ENCODE data around the gene COL4A3. TPM values are rescaled to one million over a fixed set of nuclear protein-coding genes. Genes with fewer than 3 reads are reported as not detected.

Gene COL4A3
- total RNA-seq, 1 donor from 2014 or later = 33.6 TPM

DNA sequence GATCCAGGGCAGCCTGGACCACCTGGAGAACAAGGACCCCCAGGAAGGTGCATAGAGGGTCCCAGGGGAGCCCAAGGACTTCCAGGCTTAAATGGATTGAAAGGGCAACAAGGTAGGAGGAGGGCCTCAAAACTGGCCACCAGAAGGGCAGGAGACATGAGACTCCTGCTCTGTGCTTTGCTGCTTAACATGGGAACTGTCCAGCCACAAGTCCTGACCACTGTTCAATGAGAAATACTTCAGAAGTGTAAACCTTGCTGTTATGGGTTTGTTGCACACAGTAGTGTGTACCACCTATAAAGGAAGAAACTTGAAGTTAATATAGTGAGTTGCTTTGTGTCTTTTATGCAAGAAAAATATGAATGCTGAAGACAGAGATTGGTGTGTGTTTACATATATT lies 116.5 kb downstream of the COL4A3 start:
- Histone ChIP-seq H3K4me3 (no peak overlapping the region), H3K27me3 (ENCODE audit: low read depth) (no peaks in the 10 kb centered on the region), H3K36me3 (no peaks in the 10 kb centered on the region), H3K4me1 (no peaks in the 10 kb centered on the region), H3K9me3 (no peaks in the 10 kb centered on the region), H3K27ac (no peak overlapping the region)
- TF ChIP-seq, protein P1, sequence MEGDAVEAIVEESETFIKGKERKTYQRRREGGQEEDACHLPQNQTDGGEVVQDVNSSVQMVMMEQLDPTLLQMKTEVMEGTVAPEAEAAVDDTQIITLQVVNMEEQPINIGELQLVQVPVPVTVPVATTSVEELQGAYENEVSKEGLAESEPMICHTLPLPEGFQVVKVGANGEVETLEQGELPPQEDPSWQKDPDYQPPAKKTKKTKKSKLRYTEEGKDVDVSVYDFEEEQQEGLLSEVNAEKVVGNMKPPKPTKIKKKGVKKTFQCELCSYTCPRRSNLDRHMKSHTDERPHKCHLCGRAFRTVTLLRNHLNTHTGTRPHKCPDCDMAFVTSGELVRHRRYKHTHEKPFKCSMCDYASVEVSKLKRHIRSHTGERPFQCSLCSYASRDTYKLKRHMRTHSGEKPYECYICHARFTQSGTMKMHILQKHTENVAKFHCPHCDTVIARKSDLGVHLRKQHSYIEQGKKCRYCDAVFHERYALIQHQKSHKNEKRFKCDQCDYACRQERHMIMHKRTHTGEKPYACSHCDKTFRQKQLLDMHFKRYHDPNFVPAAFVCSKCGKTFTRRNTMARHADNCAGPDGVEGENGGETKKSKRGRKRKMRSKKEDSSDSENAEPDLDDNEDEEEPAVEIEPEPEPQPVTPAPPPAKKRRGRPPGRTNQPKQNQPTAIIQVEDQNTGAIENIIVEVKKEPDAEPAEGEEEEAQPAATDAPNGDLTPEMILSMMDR (IDR thresholded peaks at IDR 0.05) = no peak
- ATAC-seq (no peak), DNase-seq (no peak)
- intact Hi-C loops (cut with DNase I) = no loop called here

DNA sequence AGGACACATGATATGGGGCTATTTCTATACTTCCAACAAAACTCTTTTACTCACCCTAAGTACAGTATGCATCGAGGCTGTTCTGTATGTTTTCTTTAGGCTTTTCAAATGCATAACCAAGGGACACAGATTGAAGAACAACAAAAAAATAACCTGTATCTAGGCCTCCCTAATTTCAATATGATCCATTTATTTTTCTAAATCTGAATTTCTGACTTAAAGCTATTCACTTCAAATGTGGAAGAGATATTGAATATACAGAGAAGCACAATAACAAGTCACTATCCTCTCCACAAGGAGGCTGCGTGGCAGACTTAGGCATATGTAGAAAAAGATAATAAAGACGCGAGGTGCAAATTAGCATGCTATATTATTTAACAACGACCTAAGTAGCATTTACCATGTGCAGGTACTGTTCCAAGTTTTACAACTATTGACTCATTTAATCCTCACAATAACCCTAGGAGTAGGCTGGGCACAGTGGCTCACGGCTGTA lies 121.4 kb downstream of the COL4A3 start:
- no peak for DNase-seq
- H3K9me3 ChIP-seq = no peaks in the 10 kb centered on the region
- H3K36me3 ChIP-seq = no peaks in the 10 kb centered on the region
- intact Hi-C loops (cut with DNase I) = no loop called here
- no peaks in the 10 kb centered on the region for H3K4me1 ChIP-seq
- no peak for ATAC-seq
- TF ChIP-seq, protein P1 (IDR thresholded peaks at IDR 0.05) = no peak
- no peak overlapping the region for H3K27ac ChIP-seq
- H3K27me3 ChIP-seq (ENCODE audit: low read depth) = no peaks in the 10 kb centered on the region
- no peak overlapping the region for H3K4me3 ChIP-seq

DNA sequence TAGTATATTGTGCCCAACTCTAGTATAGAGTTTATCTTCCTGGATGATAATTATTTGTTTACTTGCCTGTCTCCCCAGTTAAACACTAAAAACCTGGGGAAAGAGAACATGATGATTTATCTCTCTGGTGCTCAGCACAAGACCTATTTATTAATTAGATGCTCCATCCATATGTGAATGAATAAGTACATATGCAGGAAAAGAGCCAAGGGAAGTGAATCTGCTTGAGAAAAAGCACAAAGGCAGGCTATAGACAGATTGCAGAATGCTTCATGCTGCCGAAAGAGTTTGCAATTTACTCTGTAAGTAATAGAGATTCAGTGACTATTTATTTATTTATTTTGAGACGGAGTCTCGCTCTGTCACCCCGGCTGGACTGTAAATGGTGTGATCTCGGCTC lies 123.3 kb downstream of the COL4A3 start:
- Histone ChIP-seq H3K9me3 (no peaks in the 10 kb centered on the region), H3K4me1 (no peaks in the 10 kb centered on the region), H3K27ac (no peak overlapping the region), H3K27me3 (ENCODE audit: low read depth) (no peaks in the 10 kb centered on the region), H3K36me3 (no peaks in the 10 kb centered on the region), H3K4me3 (no peak overlapping the region)
- TF ChIP-seq, protein P1 (IDR thresholded peaks at IDR 0.05) = no peak
- intact Hi-C loops (cut with DNase I) = no loop called here
- DNase-seq (no peak), ATAC-seq (no peak)

DNA sequence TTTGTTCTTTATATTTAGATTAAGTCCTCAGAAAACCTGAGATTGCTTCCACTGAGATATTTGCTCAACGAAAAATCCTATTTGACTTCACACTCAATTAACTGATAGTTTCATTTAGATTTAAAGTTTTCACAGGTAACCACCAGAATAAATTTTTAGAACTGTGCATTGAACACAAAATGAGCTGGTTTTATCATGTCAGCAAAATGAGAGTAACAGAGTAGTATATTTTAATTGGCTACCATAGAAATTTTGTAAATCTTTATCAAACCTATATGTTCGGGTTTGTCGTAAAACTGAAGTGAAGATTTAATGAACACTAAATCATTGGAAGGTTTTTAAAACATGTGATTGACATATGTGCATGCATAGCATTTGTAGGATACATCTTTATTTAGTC lies 127.9 kb downstream of the COL4A3 start:
- Histone ChIP-seq H3K4me1 (no peaks in the 10 kb centered on the region), H3K36me3 (no peaks in the 10 kb centered on the region), H3K4me3 (no peak overlapping the region), H3K9me3 (no peaks in the 10 kb centered on the region), H3K27ac (no peak overlapping the region), H3K27me3 (ENCODE audit: low read depth) (no peaks in the 10 kb centered on the region)
- ATAC-seq = no peak
- TF ChIP-seq, protein P1 (IDR thresholded peaks at IDR 0.05) = no peak
- intact Hi-C loops (cut with DNase I) = no loop called here
- no peak for DNase-seq

DNA sequence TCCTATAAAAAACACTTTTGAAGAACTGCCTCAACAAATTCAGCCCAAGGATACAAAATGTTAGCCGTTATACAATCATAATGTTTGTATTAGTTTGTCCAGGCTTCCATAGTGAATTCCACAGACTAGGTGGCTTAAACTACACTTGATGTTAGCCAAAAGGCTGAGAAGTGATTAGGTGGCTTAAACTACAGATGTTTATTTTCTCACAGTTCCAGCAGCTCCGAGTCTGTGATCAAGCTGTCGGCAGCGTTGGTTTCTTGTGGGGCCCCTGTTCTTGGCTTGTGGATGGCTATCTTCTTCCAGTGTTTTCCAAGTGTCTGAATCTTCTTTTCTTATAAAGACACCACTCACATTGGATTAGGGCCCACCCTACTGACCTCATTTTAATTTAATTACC lies 129.1 kb downstream of the COL4A3 start:
- DNase-seq = no peak
- TF ChIP-seq, protein P1 (IDR thresholded peaks at IDR 0.05) = no peak
- Histone ChIP-seq H3K4me3 (no peak overlapping the region), H3K9me3 (no peaks in the 10 kb centered on the region), H3K4me1 (no peaks in the 10 kb centered on the region), H3K36me3 (no peaks in the 10 kb centered on the region), H3K27ac (no peak overlapping the region), H3K27me3 (ENCODE audit: low read depth) (no peaks in the 10 kb centered on the region)
- ATAC-seq = no peak
- intact Hi-C loops (cut with DNase I) = no loop called here

DNA sequence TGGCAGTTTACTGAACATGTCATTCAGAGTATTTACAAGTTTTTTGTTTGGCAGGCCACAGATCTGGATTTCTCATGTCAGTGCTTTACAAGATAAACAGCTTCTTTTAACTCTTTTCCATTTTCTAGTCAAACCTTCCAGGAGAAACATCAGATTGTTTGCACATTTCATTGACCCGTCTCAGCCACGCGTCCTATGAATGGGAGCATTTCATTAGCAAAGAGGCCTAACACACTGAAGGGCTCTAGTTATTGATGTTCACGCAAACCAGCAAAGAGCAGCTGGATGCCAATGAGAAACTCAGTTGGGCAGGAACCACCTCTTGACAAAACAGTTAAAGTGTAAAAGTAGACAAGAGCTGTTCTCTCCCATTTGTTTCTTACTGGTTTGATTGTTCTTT lies 131.4 kb downstream of the COL4A3 start:
- no peaks in the 10 kb centered on the region for H3K4me1 ChIP-seq
- no peak overlapping the region for H3K4me3 ChIP-seq
- no peaks in the 10 kb centered on the region for H3K27me3 ChIP-seq (ENCODE audit: low read depth)
- no peaks in the 10 kb centered on the region for H3K9me3 ChIP-seq
- no peak for DNase-seq
- no peaks in the 10 kb centered on the region for H3K36me3 ChIP-seq
- no peak overlapping the region for H3K27ac ChIP-seq
- intact Hi-C loops (cut with DNase I) = no loop called here
- TF ChIP-seq, protein P1 (IDR thresholded peaks at IDR 0.05) = no peak
- ATAC-seq = no peak

Measured in lower lobe of right lung (tissue), 2 donors.